Hippocampal formation (tissue), 2 donors: ENCODE data around the gene HOXA6.

Experiments used
- DNase-seq, 2 donors: peaks; one replicate each; lab custom pipeline; 2025; lab: John Stamatoyannopoulos, UW

Gene HOXA6

DNA sequence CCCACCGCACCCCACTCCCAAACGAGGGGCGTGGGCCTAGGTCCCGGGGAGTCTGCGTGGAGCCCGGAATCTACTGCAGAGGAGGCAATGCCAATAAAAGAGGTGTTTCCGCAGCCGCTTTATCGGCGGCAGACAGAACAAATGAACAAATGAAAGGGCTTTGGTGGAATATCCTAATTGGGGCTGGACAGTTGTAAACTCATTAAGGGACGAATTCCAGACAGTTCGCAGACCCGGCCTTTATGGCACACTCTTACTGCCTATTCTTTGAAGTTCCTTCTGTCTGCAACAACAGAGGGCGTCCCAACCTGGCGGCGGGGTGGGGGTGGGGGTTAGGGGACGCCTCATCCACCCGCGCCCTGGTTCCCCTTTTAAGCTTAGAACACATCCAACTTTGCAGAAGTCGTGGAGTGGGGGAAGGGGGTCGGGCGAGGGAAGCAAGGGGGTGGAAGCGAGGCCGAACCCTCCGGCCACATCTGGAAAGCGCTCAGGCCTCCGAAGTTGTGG, 13.7 kb upstream of the HOXA6 start:
- DNase-seq = no peak

GRCh38 chr7:27160546-27161213, 13.1 kb upstream of the HOXA6 start:
- DNase-seq = peak; percentile 62

DNA sequence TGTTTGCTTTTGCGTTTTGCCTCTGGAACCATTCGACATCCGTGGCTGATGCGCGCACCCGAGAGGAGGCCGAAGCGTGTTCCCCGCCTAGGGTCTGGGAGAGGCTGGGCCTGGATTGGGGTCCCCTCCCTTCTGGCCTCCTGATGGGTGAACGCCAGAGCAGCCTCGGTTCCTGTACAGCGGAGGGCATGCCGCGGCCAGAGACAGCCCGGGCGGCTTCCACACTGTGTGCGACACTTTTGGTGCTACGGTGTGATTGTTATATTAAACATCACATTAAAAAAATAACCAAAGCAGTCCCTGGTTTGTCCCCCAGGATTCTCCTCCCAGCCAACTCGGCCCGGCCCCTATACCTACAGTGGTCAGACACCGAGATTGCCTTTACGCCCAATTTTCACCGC, 12.6 kb upstream of the HOXA6 start:
- no peak for DNase-seq

DNA sequence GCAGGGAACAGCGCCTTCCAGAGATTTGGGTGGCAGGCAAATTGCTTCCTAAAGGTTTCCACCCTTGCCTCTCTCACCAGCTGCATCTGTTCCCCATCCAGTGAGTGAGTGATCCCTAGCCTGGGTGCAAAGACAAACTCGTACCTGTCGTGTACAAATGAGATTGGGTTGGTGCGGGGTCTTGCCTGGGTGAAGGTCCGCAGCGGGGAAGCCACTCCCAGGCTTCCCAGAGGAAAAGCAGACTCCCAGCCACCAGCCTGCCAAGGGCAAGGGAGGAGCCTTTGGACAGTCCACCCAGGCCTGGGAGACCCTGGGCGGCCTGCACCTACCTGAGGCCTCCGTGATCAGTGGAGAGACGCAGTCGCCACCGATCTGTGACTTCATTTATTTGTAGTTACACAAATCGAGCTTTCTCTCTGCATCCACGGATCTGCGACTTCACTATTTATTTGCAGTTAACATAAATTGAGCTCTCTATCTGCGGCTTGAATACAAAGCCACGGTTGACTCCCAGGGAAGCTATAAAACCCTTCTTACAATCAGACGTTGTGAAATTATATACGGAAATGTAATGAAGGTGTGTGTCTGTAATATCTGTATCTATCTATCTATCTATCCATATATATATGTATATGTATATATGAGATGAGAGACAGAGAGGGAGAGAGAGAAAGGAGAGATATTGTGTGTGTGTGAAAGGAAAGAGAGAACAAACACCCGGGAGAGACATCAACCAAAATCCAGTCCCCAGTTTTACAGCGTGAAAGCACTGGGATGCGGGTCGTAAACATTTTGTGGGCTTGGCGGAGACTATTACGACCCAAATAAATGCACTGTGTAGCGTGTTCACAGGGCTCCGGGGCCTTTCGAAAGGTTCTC, 11.9 kb upstream of the HOXA6 start:
- no peak for DNase-seq

- DNase-seq = no peak
Observed at GRCh38 chr7:27158436-27159265, 11.1 kb upstream of the HOXA6 start.

DNA sequence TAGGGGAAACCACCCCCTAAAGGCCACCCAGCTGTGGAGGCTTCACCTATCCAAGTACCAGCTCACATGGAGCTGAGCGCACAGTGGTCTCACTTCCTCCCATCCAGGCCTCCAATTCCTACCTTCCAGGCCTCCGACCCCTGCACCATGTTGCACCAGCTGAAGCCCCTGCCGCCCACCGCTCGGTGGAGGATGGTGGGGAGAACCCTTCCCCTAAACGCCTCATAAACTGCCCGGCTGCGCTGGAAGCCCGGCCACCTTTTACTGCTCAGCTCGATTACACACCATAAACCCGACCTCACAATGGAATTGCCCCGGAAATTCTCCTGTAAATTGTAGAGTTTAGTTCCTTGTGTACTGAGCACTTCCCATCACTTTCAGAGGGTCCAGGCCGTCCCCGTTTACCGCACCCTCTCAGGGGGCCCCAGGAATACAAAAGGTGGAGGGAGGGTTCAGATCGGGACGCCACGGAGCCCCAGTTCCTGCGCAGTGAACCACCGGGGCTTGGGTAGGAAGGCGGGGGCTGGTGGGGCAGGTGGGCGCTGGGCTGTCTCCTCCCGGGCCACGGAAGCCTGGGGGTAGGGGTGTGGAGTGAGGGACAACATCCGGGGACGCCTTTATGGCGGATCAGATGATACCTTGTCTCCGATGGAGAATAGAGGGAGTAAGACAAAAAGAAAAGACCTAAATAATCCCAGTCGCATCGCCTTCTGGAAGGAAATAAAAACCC, 10.3 kb upstream of the HOXA6 start:
- no peak for DNase-seq

DNA sequence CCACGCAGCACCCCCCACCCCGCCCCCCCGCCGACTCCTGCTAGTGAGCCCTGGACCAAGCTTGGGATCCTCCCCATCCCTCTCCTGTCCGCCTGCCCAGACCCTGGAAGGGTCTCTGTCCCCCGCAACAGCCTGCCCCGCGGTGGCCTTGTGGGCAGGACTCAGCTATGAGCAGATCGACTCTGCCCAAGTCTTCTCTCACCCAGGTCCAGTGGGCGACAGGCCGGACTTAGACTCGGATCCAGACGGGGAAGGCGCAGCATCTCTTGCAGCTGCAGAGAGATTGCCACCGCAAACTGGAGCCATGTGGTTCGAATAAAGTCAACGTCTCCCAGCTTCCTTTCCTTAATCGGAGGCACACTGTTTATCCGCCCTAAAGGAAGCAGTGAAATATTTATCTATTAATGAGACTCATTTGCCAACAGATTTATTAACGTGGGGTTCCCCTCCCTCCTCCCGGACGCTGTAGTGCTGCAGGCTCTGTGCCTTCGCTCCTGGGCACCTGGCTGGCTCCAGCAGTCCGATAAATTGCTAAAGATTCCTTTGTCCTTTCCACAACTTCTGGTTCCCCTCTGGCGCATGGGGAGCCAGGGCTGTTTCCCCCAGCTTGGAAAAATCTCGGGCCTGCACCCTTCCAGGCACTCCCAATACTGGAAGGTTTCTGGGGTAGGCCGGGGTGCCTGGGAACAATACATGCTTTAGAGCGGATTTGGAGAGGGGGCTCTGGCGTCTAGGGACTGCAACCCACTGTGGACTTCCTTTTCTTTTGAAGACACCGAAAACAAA, 9.5 kb upstream of the HOXA6 start:
- DNase-seq = no peak

DNA sequence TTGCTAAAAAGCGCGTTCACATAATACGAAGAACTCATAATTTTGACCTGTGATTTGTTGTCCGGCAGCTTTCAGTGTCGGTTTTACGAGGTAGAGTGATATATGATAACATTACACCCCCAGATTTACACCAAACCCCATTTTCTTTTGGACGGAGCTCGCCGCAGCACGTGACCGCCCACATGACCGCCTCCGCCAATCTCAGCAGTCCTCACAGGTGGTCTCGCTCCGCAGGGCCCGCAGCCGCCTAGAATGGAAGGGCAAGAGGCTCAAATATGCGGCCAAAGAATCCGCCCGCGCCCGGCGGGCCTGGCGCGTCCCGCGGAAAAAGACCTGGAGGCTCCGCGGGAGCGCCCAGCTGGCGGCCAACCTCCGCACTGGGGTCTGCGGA, 8.9 kb upstream of the HOXA6 start, which contains the start of gene HOXA7:
HOXA7 (minus strand) TSS at position 168 of the 391 bp plus-strand sequence; CDS start at position 38, 130 bp downstream.
- no peak for DNase-seq

DNA sequence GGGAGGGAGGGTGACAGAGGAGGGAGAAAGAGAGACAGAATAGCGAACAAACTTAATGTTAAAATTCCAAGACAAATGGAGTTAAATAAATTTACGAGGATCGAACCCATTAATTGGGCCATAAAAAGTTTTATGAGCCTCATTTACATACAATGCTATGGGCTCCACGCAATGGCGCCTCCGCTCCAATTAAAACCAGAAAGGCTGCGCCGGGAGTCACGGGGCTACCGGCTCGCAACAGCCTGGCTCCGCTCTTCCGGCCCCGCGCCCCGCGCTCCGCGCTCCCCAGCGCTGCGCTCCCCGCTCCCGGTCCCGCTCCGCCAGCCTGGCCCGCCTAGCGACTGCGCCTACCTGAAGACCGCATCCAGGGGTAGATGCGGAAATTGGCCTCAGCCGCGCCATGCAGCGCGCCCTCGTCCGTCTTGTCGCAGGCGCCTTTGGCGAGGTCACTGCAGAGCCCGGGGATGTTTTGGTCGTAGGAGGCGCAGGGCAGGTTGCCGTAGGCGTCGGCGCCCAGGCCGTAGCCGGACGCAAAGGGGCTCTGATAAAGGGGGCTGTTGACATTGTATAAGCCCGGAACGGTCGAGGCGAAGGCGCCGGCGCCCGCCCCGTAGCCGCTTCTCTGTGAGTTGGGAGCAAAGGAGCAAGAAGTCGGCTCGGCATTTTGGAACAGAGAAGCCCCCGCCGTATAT, 8.4 kb upstream of the HOXA6 start:
- DNase-seq = no peak

DNA sequence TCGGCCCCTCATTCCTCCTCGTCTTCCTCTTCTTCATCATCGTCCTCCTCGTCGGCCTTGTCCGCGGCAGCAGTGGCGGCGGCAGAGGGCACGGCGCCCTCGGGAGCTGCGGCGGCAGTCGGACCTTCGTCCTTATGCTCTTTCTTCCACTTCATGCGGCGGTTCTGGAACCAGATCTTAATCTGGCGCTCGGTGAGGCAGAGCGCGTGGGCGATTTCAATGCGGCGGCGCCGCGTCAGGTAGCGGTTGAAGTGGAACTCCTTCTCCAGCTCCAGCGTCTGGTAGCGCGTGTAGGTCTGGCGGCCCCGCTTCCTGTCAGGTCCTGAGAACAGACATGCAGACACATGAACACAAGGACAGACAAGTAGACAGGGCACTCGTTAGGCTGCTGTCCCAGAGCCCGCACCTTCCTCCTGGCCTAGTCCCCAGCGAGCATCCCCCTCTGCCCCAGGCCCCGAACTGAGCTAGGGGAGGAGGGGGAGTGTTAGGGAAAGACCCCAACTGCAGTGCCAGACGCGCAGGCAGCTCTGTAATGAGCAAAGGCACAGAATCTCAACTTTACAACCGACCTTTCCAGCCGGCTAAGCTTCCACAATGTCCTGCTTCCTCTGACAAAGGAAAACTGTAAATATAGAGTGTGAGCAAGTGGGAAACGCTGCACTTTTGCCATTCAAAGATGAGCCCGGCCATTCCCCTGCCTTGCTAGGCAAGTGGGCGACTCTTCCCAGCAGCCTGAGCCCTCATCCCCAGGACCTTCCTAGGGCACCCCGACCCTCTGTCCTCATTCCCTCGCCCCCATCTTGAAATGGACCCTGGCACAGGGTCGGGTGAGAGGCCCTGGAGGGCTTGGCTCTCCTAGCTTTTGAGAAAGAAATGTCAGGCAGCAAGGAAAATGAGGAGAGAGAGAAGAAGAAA, 7.6 kb upstream of the HOXA6 start:
- DNase-seq = no peak

- DNase-seq = no peak
Observed at GRCh38 chr7:27154369-27154768, 6.8 kb upstream of the HOXA6 start.

DNA sequence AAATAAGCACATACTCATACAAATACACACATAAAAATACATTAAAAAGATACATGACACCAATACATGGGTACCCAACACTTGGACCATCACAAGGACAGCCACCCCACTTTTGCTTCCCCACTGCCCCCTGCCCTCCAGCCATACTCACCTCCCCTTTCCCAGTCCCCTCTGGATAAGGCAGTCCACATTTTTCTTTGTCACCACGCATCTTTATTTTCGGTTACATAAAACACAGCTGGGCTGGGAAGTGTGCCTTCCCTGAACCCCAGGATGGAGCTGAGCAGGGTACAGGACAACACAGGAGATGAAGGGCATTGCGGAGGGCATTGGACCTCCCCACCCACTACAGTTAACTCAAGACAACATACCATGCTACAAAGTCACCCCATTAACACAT, 6.0 kb upstream of the HOXA6 start:
- DNase-seq = no peak

DNA sequence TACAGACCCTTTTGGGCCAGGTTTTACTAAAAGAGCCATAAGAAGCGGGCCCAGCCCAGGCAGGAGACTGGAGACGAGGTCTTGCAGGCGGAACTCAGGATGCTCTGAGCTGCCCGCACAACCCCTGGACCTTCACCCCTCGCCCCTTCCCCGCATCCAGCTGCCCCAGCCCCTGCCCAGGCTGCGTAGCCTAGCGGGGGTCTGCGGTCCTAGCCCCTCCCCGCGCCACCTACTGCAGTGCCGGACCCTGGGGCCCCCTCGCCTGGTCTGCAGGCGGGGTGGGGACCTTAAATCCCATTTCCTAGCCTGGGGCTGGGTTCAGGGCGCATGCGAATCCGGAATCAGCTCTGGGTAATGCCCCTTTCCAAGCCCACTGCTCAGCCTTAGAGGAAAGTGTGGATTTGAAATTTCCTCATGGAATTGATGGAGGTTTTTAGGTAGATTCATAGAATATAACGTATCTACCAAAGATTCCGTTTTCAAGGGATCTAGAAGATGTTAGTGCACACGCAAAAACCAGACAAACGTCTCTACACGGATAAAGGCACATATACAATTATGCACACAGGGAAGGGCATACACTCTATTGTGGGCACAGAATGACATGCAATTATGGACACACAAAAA, 5.4 kb upstream of the HOXA6 start:
- no peak for DNase-seq

DNA sequence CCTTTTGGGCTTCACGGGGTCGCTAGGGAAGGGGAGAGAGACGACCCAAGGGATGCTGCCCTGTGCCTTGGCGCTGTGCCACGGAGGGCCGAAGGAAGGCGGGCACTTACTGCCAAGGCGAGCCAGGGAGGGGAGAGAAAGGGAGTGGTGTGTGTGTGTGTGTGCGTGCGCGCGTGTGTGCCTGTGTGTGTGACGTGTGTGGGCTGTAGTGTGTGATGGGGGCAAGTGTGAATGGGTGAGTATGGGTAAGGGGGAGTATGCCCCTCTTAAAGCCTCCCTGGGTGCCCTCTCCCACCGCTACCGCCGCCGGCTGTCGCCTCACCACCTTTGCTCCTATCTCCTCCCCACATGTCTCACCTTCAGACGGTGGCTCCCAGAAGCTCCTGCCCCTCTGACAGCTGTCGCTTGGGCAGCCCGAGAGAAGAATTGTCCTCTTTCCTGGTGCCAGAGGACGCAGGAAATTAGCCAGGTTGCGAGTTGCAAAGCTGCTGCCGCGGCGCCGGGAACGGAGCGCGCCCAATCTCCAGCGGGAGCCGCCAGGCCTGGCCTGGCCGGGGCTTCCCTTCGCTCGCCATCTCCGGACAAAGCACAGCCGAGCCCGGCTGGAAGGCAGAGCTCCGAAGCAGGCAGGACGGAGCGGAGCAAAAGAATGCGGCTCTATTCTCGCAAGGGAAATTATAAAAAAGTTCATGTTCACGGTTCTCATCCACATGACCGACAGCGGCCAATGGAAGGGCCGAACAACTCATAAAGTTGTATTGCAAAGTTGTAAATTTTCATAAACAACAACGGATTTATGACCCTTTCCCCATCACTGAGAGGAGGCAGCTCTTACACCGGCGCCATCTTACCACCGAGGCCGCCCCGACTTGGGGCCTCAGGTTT, 4.6 kb upstream of the HOXA6 start, which contains the start of gene HOXA3:
HOXA3 (minus strand) TSS at position 653 of the 885 bp plus-strand sequence. CDS start 41,943 bp downstream, outside the sequence.
- DNase-seq = no peak

DNA sequence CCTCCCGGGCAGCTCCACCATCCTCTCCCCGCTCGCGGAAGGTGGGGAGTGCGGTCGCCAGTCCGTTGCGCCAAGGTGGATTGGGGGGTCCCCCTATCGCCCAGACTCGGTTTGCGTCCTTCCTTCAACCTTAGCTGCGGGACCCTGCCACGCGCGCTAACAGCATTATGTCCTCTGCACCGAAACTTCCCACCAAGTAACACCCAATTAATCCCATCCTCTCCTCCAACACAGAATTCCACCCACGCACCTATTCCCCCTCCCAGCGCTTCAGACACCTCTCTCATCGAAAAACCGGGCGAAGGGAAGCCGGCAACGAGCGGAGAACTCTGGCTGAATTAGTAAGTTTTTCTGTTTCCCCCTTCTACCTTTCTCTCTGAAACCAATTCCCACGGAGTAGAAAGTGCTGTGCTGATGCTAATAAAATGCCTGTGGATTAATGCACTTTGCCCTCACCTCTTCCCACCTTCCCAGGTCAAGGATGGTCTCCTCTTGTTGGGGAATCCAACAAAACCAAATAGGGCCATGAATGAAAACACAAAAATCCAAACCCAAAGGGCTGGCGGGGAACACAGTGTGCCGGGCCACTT, 3.9 kb upstream of the HOXA6 start:
- no peak for DNase-seq

DNA sequence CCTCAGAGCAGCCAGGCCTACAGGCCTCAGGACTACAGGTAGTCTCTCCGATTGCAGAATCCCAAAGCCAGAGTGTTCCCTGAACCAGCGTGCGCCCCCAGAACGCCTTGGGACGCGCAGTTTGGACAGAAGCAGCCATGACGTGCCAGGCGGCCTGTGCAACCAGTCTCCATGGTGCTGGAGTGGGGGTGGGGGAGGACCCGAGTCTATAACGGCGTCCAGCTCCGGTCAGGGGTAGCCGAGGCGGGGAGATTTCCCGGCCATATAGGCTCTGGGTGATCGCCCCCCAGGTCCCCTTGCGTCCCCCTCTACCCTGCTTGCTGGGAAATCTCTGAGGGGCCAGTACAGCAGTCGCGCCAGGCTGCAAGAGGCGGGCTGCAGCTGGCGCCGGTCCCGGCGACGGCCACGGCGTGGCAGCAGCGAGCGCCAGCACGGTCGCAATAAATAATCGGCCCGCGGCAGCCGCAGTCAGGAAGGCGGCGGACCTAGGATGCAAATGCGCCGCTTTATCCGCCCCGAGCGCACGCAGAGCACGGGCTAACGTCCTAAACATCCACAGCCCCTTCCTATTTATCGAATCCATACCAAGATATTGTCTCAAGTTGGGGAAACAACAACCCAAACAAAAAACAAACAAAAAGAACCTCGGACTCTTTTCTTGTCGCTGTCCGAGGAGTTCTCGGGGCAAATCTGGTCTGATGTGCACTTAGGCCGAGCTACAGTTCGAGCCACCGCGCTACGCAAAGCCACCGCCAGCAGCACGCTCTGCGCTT, 3.2 kb upstream of the HOXA6 start:
- peak in 1 of 2 donors; percentile 3 for DNase-seq
